BLaER1 treated with 17β-estradiol and CSF1 and Interleukin-3, amounts not matched to agents 10 nM and 100 nM (cell line): ENCODE data around the gene CENPP.

Source experiments
- H3K27ac ChIP-seq, 11 experiments: shearing (Covaris generic); formaldehyde crosslinking; 2 replicates each; pipeline ENCODE4 v1.8.1; 2022
- H3K27me3 ChIP-seq, 11 experiments: shearing (Covaris generic); formaldehyde crosslinking; 2 replicates each; pipeline ENCODE4 v1.8.1; 2022
- H3K36me3 ChIP-seq, 11 experiments: shearing (Covaris generic); formaldehyde crosslinking; 2 replicates each; pipeline ENCODE4 v1.8.1; 2022
- H3K4me1 ChIP-seq, 10 experiments: shearing (Covaris generic); formaldehyde crosslinking; 2 replicates each; pipeline ENCODE4 v1.8.1; 2022
- H3K4me2 ChIP-seq, 11 experiments: shearing (Covaris generic); formaldehyde crosslinking; 2 replicates each; pipeline ENCODE4 v1.8.1; 2022
- H3K4me3 ChIP-seq, 10 experiments: shearing (Covaris generic); formaldehyde crosslinking; 2 replicates each; pipeline ENCODE4 v1.8.1; 2022
- H3K9ac ChIP-seq, 11 experiments: shearing (Covaris generic); formaldehyde crosslinking; 2 replicates each; pipeline ENCODE4 v1.8.1; 2022
- H3K9me3 ChIP-seq, 11 experiments: shearing (Covaris generic); formaldehyde crosslinking; replicated peaks in 1 of 11; 2 replicates each; pipeline ENCODE4 v1.8.1; 2022
- H4K20me1 ChIP-seq, 11 experiments: shearing (Covaris generic); formaldehyde crosslinking; 2 replicates each; pipeline ENCODE4 v1.8.1; 2022
- Cebpa-rat ChIP-seq, 11 experiments: shearing (Covaris generic); IDR thresholded peaks; 2 replicates each; pipeline ENCODE4 v1.8.1; 2022

CENPP gene

DNA sequence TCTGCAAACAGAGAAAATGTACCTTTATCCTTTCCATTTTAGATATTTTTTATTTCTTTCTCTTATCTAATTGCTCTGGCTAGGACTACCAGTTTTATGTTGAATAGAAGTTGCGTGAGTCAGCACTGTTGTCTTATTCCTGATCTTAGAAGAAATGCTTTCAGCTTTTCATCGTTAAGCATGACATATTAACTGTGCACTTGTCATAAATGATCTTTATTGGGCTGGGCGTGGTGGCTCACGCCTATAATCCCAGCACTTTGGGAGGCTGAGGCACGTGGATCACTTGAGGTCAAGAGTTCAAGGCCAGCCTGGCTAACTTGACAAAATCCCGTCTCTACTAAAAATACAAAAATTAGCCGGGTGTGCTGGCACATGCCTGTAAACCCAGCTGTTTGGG is 218.2 kb downstream of the CENPP start:
- no peaks in the 10 kb centered on the region; a peak in 1 of 20 replicates for H3K4me1 ChIP-seq
- H4K20me1 ChIP-seq = no peaks in the 10 kb centered on the region
- no peak overlapping the region for H3K4me3 ChIP-seq
- H3K27me3 ChIP-seq = no peaks in the 10 kb centered on the region
- peaks cover 0 to 31% (median 11%) of the 10 kb centered on the region in 11 experiments; a peak in 13 of 22 replicates for H3K36me3 ChIP-seq
- no peak overlapping the region for H3K27ac ChIP-seq
- no peak for TF ChIP-seq Cebpa-rat (IDR thresholded peaks at IDR 0.05)
- no peak overlapping the region for H3K4me2 ChIP-seq
- no peak overlapping the region for H3K9ac ChIP-seq
- peaks cover 28 to 39% (median 34%) of the 10 kb centered on the region in 11 experiments for H3K9me3 ChIP-seq

DNA sequence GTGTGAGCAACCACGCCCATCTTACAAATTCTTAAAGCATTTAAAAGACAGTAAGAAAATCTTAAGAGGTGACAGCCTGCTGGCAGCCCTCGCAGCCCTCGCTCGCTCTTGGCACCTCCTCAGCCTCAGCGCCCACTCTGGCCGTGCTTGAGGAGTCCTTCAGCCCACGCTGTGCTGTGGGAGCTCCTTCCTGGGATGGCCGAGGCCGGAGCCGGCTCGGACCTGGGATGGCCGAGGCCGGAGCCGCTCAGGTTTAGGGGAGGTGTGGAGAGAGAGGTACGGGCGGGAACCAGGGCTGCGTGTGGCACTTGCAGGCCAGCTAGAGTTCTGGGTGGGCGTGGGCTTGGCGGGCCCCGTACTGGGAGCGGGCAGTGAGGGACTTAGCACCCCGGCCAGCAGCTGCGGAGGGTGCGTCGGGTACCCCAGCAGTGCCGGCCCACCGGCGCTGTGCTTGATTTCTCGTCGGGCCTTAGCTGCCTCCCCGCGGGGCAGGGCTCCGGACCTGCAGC is 219.3 kb downstream of the CENPP start:
- Histone ChIP-seq H3K4me3 (no peak overlapping the region), H3K36me3 (peaks cover 0 to 31% (median 11%) of the 10 kb centered on the region in 11 experiments; a peak in 13 of 22 replicates), H3K27ac (no peak overlapping the region), H3K4me1 (no peaks in the 10 kb centered on the region; a peak in 1 of 20 replicates), H3K27me3 (no peaks in the 10 kb centered on the region), H3K4me2 (no peak overlapping the region), H3K9ac (no peak overlapping the region), H3K9me3 (peaks cover 28 to 42% (median 34%) of the 10 kb centered on the region in 11 experiments), H4K20me1 (no peaks in the 10 kb centered on the region)
- no peak for TF ChIP-seq Cebpa-rat (IDR thresholded peaks at IDR 0.05)

DNA sequence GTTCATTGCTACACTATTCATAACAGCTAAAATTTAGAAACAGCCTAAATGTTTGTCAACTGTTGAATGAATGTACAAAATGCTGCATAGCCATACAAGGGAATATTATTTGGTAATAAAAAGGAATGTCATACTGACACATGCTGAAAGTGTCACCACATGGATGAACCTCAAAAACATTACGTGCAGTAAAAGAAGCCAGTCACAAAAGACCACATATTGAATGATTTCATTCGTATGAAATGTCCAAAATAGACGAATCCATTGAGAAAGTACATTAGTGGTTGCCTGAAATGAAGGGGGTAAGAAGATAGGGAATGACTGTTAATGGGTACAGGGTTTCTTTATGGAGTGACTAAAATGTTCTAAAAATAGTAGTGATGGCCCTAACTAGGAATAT is 221.6 kb downstream of the CENPP start:
- peaks cover 28 to 40% (median 34%) of the 10 kb centered on the region in 11 experiments for H3K9me3 ChIP-seq
- H3K4me2 ChIP-seq = no peak overlapping the region
- H3K27ac ChIP-seq = no peak overlapping the region
- no peak for TF ChIP-seq Cebpa-rat (IDR thresholded peaks at IDR 0.05)
- H3K36me3 ChIP-seq = peaks cover 0 to 30% (median 11%) of the 10 kb centered on the region in 11 experiments; a peak in 13 of 22 replicates
- H4K20me1 ChIP-seq = no peaks in the 10 kb centered on the region
- no peak overlapping the region for H3K4me3 ChIP-seq
- H3K4me1 ChIP-seq = no peaks in the 10 kb centered on the region
- no peaks in the 10 kb centered on the region for H3K27me3 ChIP-seq
- no peak overlapping the region for H3K9ac ChIP-seq

DNA sequence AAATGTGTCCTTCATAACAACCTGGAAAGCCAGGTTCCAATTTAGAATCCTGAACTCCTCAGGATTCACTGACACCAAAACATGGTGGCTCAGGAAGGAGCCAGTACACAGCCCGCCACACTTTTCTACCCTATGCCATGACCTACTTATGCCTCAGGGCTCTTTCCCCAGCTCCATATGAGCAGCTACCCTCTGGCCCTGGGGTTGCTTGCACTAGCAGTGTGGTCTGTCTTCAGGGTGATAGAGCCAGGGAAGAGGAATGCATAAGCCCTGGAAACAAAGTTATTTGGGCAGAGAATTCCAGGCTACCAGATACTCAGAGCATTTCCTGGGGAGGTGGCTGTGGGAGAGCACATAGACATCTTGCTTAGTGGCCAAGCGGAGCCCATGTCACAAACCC is 225.0 kb downstream of the CENPP start:
- no peak overlapping the region for H3K4me2 ChIP-seq

DNA sequence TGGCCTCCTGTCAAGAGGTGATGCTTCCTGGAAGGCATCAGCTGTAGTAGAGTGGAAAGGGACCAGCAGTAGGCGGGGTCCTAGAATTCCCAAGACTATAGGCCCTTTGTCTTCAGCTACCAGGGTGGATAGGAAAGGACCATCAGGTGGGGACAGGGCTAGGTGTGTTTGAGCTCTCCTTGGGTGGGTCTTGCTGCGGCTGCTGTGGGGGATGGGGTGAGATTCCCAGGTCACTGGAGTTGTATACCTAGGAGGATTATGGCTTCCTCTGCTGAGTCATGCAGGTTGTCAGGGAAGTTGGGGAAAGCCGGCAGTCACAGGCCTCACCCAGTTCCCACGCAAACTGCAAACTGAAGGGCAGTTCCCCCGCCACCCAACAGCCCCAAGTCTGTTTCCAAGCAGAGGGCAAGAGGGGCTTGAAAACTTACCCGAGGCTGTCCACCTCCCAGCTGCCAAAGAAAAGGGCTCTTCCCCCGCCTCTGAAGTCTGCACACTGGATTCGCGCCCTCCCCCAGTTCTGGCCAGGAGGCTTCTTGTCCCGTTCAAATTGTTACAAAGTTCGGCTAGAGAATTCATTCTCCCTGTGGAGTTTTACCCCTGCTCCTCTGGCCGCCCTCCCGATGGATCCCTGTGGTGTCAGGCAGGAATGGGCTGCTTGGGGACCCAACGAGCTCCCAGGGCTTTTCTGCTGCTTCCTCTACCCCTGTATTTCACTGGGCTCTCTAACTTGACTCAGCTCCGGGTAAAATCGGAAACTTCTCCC is 233.0 kb downstream of the CENPP start:
- TF ChIP-seq Cebpa-rat (IDR thresholded peaks at IDR 0.05) = no peak
- H3K36me3 ChIP-seq = peaks cover 0 to 5% (median 0%) of the 10 kb centered on the region in 11 experiments; a peak in 2 of 22 replicates
- H3K4me1 ChIP-seq = no peaks in the 10 kb centered on the region
- no peak overlapping the region for H3K4me3 ChIP-seq
- H3K27me3 ChIP-seq = no peaks in the 10 kb centered on the region
- H3K9me3 ChIP-seq = peaks cover 0 to 13% (median 0%) of the 10 kb centered on the region in 11 experiments; a peak in 3 of 22 replicates
- H3K27ac ChIP-seq = no peak overlapping the region
- no peak overlapping the region for H3K9ac ChIP-seq
- H4K20me1 ChIP-seq = no peaks in the 10 kb centered on the region
- no peak overlapping the region for H3K4me2 ChIP-seq

More for the DNA sequence above, 225.0 kb downstream of the CENPP start:
- H3K36me3 ChIP-seq = peaks cover 0 to 11% (median 5%) of the 10 kb centered on the region in 11 experiments; a peak in 8 of 22 replicates
- H3K9ac ChIP-seq = no peak overlapping the region
- no peaks in the 10 kb centered on the region for H3K27me3 ChIP-seq
- H3K4me1 ChIP-seq = no peaks in the 10 kb centered on the region
- no peaks in the 10 kb centered on the region for H4K20me1 ChIP-seq
- H3K4me3 ChIP-seq = no peak overlapping the region
- H3K9me3 ChIP-seq = peaks cover 3 to 10% (median 7%) of the 10 kb centered on the region in 11 experiments
- H3K27ac ChIP-seq = no peak overlapping the region
- no peak for TF ChIP-seq Cebpa-rat (IDR thresholded peaks at IDR 0.05)

DNA sequence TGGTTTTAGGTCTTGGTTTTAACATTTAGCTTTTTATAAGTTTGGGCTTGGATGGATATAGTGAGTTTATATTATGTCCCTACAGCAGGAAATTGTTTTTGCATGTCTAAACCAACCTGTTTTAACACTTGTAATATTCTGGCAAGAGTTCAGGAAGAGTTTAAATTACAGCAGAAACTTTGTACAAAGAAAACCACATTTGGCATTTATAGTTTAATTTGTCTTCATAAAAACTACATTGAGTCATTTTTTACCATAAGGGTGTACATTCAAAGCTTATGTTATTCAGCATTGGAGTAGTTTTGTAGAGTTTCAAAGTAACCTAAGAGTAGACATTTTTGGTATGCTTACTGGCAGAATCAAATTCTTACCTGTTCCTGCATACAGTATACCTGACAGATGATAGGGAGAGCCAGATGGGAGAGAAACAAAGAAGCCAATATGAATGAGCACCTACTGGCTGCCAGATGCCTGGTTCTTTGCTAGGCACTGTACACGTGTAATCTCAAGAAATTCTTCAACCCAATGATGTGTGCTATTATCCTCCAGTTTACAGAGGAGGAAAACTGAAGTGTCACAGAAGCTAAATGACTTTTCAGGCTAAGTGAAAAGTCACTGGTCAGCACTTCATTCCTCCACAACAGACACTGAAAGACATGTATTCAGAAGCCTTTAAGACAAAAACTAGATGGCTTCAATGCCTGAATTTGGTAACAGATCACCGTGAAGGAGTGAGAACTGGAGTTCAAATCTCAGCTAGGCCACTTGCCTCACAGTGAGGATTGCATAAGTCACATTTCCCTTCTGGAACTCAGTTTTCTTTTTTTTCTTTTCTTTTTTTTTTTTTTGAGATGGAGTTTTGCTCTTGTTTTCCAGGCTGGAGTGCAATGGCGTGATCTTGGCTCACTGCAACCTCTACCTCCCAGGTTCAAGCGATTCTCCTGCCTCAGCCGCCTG is 235.9 kb downstream of the CENPP start:
- no peak for TF ChIP-seq Cebpa-rat (IDR thresholded peaks at IDR 0.05)
- H3K4me1 ChIP-seq = no peaks in the 10 kb centered on the region
- H3K27ac ChIP-seq = no peak overlapping the region
- no peak overlapping the region for H3K4me2 ChIP-seq
- H3K9ac ChIP-seq = no peak overlapping the region
- H3K27me3 ChIP-seq = no peaks in the 10 kb centered on the region
- no peak overlapping the region for H3K4me3 ChIP-seq
- H3K36me3 ChIP-seq = peaks cover 0 to 12% (median 0%) of the 10 kb centered on the region in 11 experiments; a peak in 4 of 22 replicates
- peaks cover 12 to 25% (median 14%) of the 10 kb centered on the region in 11 experiments; a peak in 20 of 22 replicates for H3K9me3 ChIP-seq
- no peaks in the 10 kb centered on the region for H4K20me1 ChIP-seq

DNA sequence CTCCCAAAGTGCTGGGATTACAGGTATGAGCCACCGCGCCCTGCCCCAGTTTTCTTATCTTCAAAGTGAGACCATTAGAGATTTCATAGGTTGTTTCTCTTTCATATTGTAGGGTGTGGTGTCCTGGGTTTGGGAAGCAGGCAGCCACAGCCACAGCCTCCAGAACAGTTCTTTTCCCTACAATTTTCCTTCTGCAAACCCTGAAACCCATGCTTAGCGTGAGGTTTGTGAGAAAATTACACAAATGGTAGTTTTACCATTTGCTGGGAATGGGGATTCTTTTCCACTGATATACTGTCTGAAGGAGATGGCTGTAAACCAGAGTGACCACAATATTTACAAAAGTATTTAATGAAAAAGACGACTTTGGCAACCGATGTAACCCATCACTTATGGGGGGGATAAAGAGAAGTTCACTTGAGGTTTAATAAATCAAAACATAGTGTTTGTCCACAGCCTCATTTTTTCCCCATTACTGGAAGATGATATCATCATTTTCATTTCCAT is 236.8 kb downstream of the CENPP start:
- H3K9me3 ChIP-seq = peaks cover 15 to 29% (median 17%) of the 10 kb centered on the region in 11 experiments; a peak in 20 of 22 replicates
- no peak overlapping the region for H3K27ac ChIP-seq
- TF ChIP-seq Cebpa-rat (IDR thresholded peaks at IDR 0.05) = no peak
- H3K4me2 ChIP-seq = no peak overlapping the region
- H4K20me1 ChIP-seq = no peaks in the 10 kb centered on the region
- H3K4me1 ChIP-seq = no peaks in the 10 kb centered on the region
- H3K9ac ChIP-seq = no peak overlapping the region
- H3K36me3 ChIP-seq = peaks cover 0 to 12% (median 0%) of the 10 kb centered on the region in 11 experiments; a peak in 4 of 22 replicates
- no peaks in the 10 kb centered on the region for H3K27me3 ChIP-seq
- H3K4me3 ChIP-seq = no peak overlapping the region

DNA sequence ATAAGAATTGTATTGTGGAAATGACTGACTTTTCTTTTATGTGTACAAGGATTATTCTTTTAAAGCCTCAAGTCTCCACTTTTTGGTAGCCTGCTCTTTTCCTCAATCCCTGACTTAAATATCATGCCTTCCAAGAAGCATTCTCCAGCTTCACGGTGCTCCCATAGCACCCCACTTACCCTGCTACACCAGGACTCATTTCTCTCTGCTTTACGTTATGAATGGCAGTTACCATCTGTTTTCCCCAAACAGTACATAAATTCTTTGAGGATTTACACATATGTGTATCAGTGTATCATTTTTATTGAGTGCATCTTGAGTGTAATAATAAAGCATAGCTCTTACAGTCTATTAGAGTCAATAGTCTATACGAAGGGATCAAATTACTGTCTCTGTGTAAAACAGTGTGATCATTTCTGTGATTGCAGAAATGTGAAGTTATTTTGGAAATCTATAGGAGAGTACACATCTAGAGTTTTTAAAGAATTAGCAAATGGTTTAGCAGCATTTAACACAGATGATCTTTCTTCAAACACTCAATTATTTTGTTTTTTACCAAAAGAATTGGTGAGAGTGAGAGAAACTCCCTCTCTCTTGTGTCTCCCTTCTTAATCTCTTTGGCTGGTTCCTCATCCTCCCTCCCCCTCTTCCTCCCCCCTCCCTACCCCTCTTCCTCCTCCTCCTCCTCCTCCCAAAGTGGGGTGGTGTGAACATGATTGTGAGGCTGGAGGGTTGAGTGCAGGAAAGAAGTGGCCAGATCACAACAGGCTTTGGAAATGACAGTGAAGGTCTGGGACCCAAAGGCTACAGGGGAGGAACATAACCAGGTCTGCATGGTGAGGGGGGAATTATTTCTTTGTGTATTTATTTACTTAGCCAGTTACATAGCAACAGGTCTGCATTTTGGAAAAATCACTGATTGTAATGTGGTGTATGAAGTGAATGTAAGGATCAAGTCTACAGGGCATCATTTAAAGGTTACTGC is 237.7 kb downstream of the CENPP start:
- Histone ChIP-seq H3K4me1 (no peaks in the 10 kb centered on the region), H3K36me3 (peaks cover 0 to 12% (median 0%) of the 10 kb centered on the region in 11 experiments; a peak in 4 of 22 replicates), H3K4me3 (no peak overlapping the region), H4K20me1 (no peaks in the 10 kb centered on the region), H3K27ac (no peak overlapping the region), H3K4me2 (no peak overlapping the region), H3K27me3 (no peaks in the 10 kb centered on the region), H3K9ac (no peak overlapping the region), H3K9me3 (peaks cover 16 to 32% (median 24%) of the 10 kb centered on the region in 11 experiments; a peak in 21 of 22 replicates)
- TF ChIP-seq Cebpa-rat (IDR thresholded peaks at IDR 0.05) = no peak
